SHP77 treated with DMSO at 0.1 percent for 48 hours (cell line): ENCODE results near the gene ELP4.

Source experiments
- DNase-seq: peaks from one replicate; lab custom pipeline; 2025; lab: John Stamatoyannopoulos, UW

Gene ELP4

GRCh38 chr11:31824879-31825837 lies 315.6 kb downstream of the ELP4 start:
- no peak for DNase-seq

GRCh38 chr11:31825838-31826484 lies 316.4 kb downstream of the ELP4 start:
- no peak for DNase-seq

GRCh38 chr11:31826536-31827438 lies 317.2 kb downstream of the ELP4 start:
- no peak for DNase-seq

GRCh38 chr11:31827455-31828206 lies 318.1 kb downstream of the ELP4 start:
- DNase-seq: no peak

- DNase-seq: no peak
These were observed 318.6 kb downstream of the ELP4 start for GRCh38 chr11:31828217-31828616.

GRCh38 chr11:31830406-31830805 lies 320.8 kb downstream of the ELP4 start:
- DNase-seq: no peak

GRCh38 chr11:31834237-31834636 lies 324.7 kb downstream of the ELP4 start:
- DNase-seq: no peak
